Activated CD8-positive, alpha-beta T cell treated with anti-CD3 and anti-CD28 coated beads, Interleukin-2, amount 10 ng/mL, durations not matched to agents 7 days and 5 days (primary cell): ENCODE measurements around the gene ARHGAP19. TPM values are rescaled to one million over a fixed set of nuclear protein-coding genes. Genes with fewer than 3 reads are reported as not detected.

ENCODE experiments used
- ATAC-seq: fragments of 150-1000 bp; cut with Tn5 transposase; one replicate; pipeline ENCODE4 v1.10.0; 2021; ENCODE audit warnings: moderate library complexity
- CTCF ChIA-PET: fragments of 350-600 bp; sonication (Branson Sonifier 250); formaldehyde crosslinking; loops from one replicate; lab custom pipeline; 2021; ENCODE audit warnings: antibody characterized with exemption; lab: Charles Lee
- POLR2A ChIA-PET: fragments of 350-600 bp; sonication (Branson Sonifier 250); formaldehyde crosslinking; loops from one replicate; lab custom pipeline; 2021; ENCODE audit warnings: antibody characterized with exemption; lab: Charles Lee
- DNase-seq: peaks from one replicate; pipeline ENCODE4 v3.0.0-alpha.2; 2020
- H3K27ac Mint-ChIP-seq: one replicate; pipeline ENCODE4 v1.8.0; 2021; ENCODE audit warnings: mild to moderate bottlenecking, mixed read lengths
- H3K27me3 Mint-ChIP-seq: one replicate; pipeline ENCODE4 v1.8.0; 2021; ENCODE audit warnings: low read depth, mixed read lengths
- H3K36me3 Mint-ChIP-seq: one replicate; pipeline ENCODE4 v1.8.0; 2021; ENCODE audit warnings: low read depth, mixed read lengths
- H3K4me1 Mint-ChIP-seq: one replicate; pipeline ENCODE4 v1.8.0; 2021; ENCODE audit warnings: low read depth, mixed read lengths
- H3K4me3 Mint-ChIP-seq: one replicate; pipeline ENCODE4 v1.8.0; 2021; ENCODE audit warnings: mild to moderate bottlenecking, mixed read lengths
- H3K9me3 Mint-ChIP-seq: one replicate; pipeline ENCODE4 v1.8.0; 2022; ENCODE audit warnings: mixed read lengths; ENCODE audit not compliant: insufficient read depth
- total RNA-seq, 2 experiments: library from RNA; stranded (reverse); gene quantifications; one replicate each; pipeline ENCODE4 v1.2.3, GENCODE V29; 2021

ARHGAP19 gene
- 10 to 100 TPM; 42.6 to 51.2 TPM for total RNA-seq

DNA sequence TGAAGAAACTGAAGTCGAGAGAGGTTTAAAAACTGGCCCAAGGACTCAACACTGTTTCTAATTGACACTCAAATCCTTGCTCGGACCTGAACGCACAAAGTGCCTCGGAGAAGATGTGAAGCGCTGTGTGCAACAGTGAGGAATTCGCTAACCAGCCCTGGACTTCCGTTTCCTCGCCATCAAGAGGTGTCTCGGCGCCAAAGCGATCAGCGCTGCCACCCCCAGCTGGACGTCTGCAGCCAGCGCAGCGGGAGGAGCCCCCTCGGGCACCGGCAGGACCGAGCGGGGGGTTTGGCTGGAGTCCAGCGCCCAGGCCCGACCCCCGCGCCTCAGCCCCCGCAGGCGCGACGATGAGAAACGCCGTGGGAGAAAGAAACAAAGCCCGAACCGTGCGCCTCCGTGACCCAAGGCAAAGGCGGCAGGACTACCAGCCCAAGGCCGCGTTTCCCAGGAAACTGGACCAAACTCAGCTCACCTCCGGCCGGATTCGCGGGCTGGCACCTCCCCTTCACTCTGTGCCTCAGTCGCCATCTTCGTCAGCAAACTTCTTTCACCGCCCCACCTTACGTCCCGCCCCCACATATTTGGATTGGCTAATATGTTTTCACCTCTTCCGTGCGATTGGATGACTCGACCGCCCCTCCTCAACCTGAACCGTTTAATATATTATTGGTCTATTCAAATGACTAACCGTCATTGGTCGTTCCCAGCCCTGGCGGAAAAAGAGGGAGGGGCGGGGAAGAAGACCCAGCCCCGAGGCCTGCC, at the start of gene ARHGAP19:
Gene ARHGAP19, minus strand, starts transcription at position 541 of the 765 bp plus-strand sequence. Its CDS starts 10 bp downstream, at position 531.
- ChIA-PET POLR2A (interaction anchor here (1.2 to 1.6 kb wide), 2 partner anchors 36 to 42 kb away, joined by 3 to 5 read pairs; partner anchors contain the start of gene FRAT2), CTCF (interaction anchor here (0.6 to 1.5 kb wide), 6 partner anchors 13 to 254 kb away, joined by 3 to 9 read pairs (median 3); partner anchors contain the start of gene FRAT1)
- ATAC-seq (peak; percentile 99), DNase-seq (peak; percentile 98)
- H3K9me3 Mint-ChIP-seq = no peaks in the 10 kb centered on the region
- no peaks in the 10 kb centered on the region for H3K27me3 Mint-ChIP-seq
- H3K4me3 Mint-ChIP-seq = peak within 1 kb of the TSS; percentile 83
- peaks cover 19% of the 10 kb centered on the region for H3K36me3 Mint-ChIP-seq
- peak within 1 kb of the TSS; percentile 86 for H3K27ac Mint-ChIP-seq
- peaks cover 23% of the 10 kb centered on the region for H3K4me1 Mint-ChIP-seq

DNA sequence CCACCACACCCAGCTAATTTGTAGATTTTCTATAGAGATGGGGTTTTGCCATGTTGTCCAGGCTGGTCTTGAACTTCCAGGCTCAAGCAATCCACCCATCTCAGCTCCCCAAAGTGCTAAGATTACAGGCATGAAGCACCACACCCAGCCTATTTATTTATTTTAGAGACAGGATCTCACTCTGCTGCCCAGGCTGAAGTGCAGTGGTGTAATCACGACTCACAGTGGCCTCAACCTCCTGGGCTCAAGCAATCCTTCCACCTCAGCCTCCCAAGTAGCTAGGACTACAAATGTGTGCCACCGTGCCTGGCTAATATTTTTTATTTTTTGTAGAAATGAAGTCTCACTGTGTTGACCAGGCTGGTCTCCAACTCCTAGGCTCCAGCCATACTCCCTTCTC, 49.0 kb upstream of the ARHGAP19 start:
- no peaks in the 10 kb centered on the region for H3K4me1 Mint-ChIP-seq
- no peaks in the 10 kb centered on the region for H3K9me3 Mint-ChIP-seq
- H3K36me3 Mint-ChIP-seq = no peaks in the 10 kb centered on the region
- POLR2A ChIA-PET = interaction anchor here (1.5 kb wide), 1 partner anchor 22 kb away, joined by 4 read pairs; the partner anchor contains the start of gene FRAT1
- CTCF ChIA-PET = interaction anchor here (1.5 to 1.6 kb wide), 2 partner anchors 8 to 304 kb away, joined by 3 to 5 read pairs; no protein-coding TSS in a partner anchor
- DNase-seq (no peak), ATAC-seq (no peak)
- H3K4me3 Mint-ChIP-seq = no peak overlapping the region
- H3K27me3 Mint-ChIP-seq = peaks cover 32% of the 10 kb centered on the region
- no peak overlapping the region for H3K27ac Mint-ChIP-seq

- peaks cover 33% of the 10 kb centered on the region for H3K27me3 Mint-ChIP-seq
- no peak overlapping the region for H3K4me3 Mint-ChIP-seq
- H3K4me1 Mint-ChIP-seq = peaks cover 10% of the 10 kb centered on the region
- ChIA-PET CTCF (no interaction called here), POLR2A (no interaction called here)
- DNase-seq = no peak
- H3K27ac Mint-ChIP-seq = no peak overlapping the region
- peaks cover 6% of the 10 kb centered on the region for H3K36me3 Mint-ChIP-seq
- no peak for ATAC-seq
- no peaks in the 10 kb centered on the region for H3K9me3 Mint-ChIP-seq
Observed at GRCh38 chr10:97338041-97338440, 45.6 kb upstream of the ARHGAP19 start.

DNA sequence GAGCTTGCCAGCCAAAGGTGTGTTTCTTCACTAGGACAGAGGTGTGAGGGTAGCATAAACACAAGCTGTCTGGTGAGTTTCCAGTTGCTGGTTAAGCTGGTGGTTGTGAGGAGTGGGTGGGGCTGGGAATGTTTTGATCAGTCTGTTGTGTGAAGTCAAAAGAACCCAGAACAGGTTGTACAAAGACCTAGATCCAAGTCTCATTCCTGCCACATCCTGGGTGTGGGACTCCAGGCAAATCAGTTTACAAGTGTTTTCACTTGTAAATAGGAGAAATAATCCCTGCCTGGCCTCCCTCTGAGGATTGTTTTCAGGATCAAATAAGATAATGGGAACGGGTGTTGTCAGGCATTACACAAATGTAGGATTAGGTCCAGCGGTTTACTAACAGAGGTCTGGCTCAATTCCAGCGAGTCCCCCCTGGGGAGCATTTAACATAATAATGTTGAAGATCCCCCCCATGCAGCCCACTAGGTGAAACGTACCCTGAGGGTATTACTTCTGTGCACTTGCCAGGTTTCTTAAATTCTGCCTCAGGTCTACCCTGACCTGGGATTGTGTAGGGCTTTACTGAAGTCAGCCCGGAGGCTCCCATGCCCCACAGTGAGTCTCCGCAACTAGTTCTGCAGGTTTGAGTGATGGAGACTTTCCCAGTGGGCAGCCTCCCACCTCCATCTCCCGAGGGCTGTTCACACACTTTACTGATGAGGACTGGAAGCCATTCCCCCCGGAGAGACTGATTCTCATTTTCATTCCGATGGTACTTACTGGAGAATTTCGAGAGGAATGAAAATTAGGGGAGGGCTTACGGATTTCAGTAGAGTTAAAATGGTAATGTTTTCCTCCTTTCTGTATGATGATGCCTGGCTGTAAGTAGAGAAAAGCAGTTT, 44.8 kb upstream of the ARHGAP19 start:
- no peak for ATAC-seq
- H3K27me3 Mint-ChIP-seq = peaks cover 33% of the 10 kb centered on the region
- no peak for DNase-seq
- peaks cover 14% of the 10 kb centered on the region for H3K36me3 Mint-ChIP-seq
- no peak overlapping the region for H3K4me3 Mint-ChIP-seq
- ChIA-PET CTCF (no interaction called here), POLR2A (no interaction called here)
- H3K4me1 Mint-ChIP-seq = peaks cover 19% of the 10 kb centered on the region
- H3K27ac Mint-ChIP-seq = no peak overlapping the region
- H3K9me3 Mint-ChIP-seq = no peaks in the 10 kb centered on the region

DNA sequence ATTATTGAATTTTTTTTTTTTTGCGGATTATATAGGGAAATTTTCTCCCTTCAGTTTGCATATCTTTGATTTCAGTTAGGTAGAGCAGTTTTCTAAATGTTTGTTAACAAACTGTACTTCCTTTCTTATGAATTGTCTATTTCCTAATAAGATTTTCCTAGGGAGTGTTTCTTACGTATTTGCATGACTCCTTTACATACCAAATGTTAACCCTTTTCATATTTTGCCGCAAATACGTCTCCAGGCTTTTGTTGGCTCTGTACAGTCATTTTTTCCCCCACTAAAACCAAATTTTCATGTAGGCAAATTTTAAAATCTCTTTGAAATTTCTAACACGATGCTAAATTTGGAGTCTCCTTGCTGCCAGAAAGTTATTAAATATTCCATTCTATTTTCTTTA, 44.0 kb upstream of the ARHGAP19 start:
- Mint-ChIP-seq H3K27me3 (peaks cover 28% of the 10 kb centered on the region), H3K9me3 (no peaks in the 10 kb centered on the region), H3K27ac (no peak overlapping the region), H3K36me3 (peaks cover 17% of the 10 kb centered on the region), H3K4me1 (peaks cover 24% of the 10 kb centered on the region), H3K4me3 (no peak overlapping the region)
- ChIA-PET POLR2A (no interaction called here), CTCF (no interaction called here)
- no peak for ATAC-seq
- no peak for DNase-seq

DNA sequence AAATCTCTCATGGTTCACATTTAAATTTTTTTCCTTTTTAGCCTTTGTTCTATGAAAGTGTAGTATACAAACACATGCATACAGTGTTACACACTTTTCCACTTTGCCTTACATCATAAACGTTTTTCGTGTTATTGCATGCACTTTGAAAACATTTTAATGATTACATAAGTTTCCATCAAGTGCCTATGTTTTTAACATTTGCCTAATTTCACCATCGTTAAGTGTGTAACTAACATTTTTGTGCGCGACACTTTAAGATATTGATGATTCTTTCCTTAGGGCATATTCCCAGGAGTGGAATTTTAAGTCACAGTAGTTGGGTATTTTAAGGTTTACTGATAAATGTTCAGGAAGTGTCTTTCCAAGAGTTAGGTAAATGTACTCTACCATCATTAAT, 43.6 kb upstream of the ARHGAP19 start:
- Mint-ChIP-seq H3K4me1 (peaks cover 28% of the 10 kb centered on the region), H3K4me3 (peak overlapping the region; percentile 42), H3K9me3 (no peaks in the 10 kb centered on the region), H3K27me3 (peaks cover 28% of the 10 kb centered on the region), H3K36me3 (peaks cover 21% of the 10 kb centered on the region), H3K27ac (peak overlapping the region; percentile 63)
- CTCF ChIA-PET = no interaction called here
- POLR2A ChIA-PET = no interaction called here
- DNase-seq (no peak), ATAC-seq (no peak)

DNA sequence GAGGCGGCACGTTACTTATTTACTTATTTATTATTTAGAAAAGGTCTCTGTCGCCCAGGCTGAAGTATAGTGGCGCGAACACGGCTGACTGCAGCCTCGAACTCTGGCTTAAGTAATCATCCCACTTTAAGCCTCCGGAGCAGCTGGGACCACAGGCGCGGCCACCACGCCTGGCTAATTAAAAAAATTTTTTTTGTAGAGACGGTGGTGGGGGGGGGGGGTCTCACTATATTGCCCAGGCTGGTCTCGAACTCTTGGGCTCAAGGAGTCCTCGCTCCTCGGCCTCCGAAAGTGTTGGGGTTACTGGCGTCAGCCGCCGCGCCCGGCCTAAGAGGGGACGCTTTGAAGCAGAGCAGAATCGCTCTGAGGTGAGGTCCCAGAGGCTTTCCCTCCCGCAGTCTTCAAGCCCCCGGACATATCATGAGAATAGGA, 42.8 kb upstream of the ARHGAP19 start:
- ATAC-seq (no peak), DNase-seq (no peak)
- Mint-ChIP-seq H3K36me3 (peaks cover 21% of the 10 kb centered on the region), H3K9me3 (no peaks in the 10 kb centered on the region), H3K27me3 (peaks cover 28% of the 10 kb centered on the region), H3K4me1 (peaks cover 28% of the 10 kb centered on the region), H3K27ac (peak overlapping the region; percentile 25), H3K4me3 (peak overlapping the region; percentile 75)
- ChIA-PET CTCF (no interaction called here), POLR2A (no interaction called here)

DNA sequence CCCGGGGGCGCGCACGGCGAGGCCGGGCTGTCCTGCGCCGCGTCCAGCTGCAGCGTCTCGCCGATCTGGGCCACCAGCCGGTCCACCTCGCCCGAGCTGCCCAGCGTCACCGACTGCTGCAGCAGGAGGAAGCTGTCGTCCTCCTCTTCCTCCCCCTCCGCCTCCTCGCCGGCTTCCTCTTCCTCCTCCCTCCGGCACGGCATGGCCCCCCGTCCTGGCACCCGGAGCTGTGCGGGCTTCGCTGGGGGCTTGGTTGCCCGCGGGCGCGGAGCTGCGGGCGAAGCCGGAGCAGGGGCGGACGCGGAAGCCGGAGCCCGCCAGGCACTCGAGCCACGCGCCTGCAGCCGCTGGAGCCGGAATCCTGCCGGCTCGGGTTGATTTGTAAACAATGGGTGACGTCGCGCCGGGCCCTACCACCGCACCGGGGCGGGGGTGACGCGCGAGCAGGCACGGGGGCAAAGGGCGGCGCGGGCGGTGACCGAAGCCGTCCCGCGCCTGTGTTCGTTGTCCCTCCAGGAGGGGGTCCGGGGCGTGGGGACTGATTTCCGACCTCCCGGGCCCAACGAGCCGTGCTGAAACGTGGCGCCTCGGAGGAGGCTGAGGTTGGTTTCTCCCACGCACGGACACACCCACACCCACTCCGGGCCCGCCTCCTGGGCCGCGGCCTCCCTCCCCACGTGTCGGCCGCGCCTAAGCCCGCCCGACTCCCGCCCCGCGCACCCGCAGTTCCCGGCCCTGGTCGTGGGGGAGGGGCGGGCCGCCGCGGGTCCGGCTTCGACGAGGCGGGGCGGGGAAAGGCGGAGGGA, 42.1 kb upstream of the ARHGAP19 start, which contains the start of gene FRAT2:
Gene FRAT2, minus strand, starts transcription at position 360 of the 806 bp plus-strand sequence. Its CDS starts 157 bp downstream, at position 203.
- peak within 1 kb of the TSS; percentile 93 for H3K27ac Mint-ChIP-seq
- H3K9me3 Mint-ChIP-seq = no peaks in the 10 kb centered on the region

DNA sequence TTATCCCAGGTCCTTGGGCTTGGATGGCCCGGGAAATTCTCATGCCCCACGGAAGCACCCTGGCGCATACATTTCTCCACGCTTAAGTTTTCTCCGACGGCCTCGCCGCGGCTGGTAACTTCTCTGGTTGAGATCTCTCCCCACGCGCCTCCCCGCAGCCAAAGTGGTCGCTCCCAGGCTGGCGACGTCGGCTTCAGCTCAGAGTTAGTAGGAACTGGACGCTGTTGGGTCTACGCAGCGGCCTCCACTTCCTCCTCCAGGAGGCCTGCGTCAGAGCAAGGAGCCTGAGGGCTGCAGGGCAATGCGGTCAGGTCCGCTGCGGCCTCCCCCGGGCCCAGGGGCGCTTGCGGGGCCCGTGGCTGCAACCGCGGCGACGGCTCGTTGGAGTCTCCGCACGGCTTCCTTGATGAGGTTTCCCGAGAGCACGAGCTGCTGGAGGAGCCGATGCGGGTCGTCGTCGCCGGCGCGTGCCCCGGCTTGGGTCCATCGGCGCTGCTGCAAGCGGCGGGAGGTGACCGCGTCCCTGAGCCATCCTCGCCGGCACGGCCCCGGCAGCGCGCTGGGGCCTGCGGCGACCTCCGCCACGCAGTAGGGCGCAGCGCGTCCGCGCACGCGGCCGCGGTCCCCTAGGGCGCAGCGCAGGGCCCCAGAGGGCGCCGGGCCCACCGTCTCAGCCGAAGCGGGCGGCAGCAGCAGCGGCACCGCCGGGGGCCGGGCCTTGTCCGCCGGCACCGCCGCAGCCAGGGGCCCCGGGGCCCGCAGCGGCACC, 41.3 kb upstream of the ARHGAP19 start:
- POLR2A ChIA-PET = interaction anchor here (0.9 to 5.0 kb wide), 8 partner anchors 8 to 67 kb away, joined by 3 to 46 read pairs (median 4); partner anchors contain the start of genes ARHGAP19, FRAT1 and RRP12
- Mint-ChIP-seq H3K4me3 (peak overlapping the region; percentile 75), H3K4me1 (peaks cover 34% of the 10 kb centered on the region), H3K27ac (peak overlapping the region; percentile 91), H3K9me3 (no peaks in the 10 kb centered on the region), H3K27me3 (peaks cover 22% of the 10 kb centered on the region), H3K36me3 (peaks cover 27% of the 10 kb centered on the region)
- ATAC-seq (peak; percentile 42), DNase-seq (peak; percentile 53)
- CTCF ChIA-PET = interaction anchor here (0.6 to 3.7 kb wide), 11 partner anchors 7 to 261 kb away, joined by 3 to 24 read pairs (median 5); partner anchors contain the start of genes ARHGAP19 and FRAT1

More for the DNA sequence above, 42.1 kb upstream of the ARHGAP19 start, which contains the start of gene FRAT2:
- peaks cover 28% of the 10 kb centered on the region for H3K27me3 Mint-ChIP-seq
- POLR2A ChIA-PET = interaction anchor here (0.9 to 5.0 kb wide), 7 partner anchors 9 to 66 kb away, joined by 3 to 46 read pairs (median 5); partner anchors contain the start of genes ARHGAP19, FRAT1 and RRP12
- H3K36me3 Mint-ChIP-seq = peaks cover 24% of the 10 kb centered on the region
- H3K4me3 Mint-ChIP-seq = peak within 1 kb of the TSS; percentile 75
- DNase-seq (peak; percentile 89), ATAC-seq (peak; percentile 89)
- CTCF ChIA-PET = interaction anchor here (0.7 kb wide), 1 partner anchor 15 kb away, joined by 3 read pairs; no protein-coding TSS in a partner anchor
- H3K4me1 Mint-ChIP-seq = peaks cover 32% of the 10 kb centered on the region

- ATAC-seq (peak; percentile 5), DNase-seq (no peak)
- H3K27ac Mint-ChIP-seq = peak overlapping the region; percentile 91
- ChIA-PET POLR2A (interaction anchor here (1.0 to 5.0 kb wide), 6 partner anchors 11 to 68 kb away, joined by 3 to 46 read pairs (median 4); partner anchors contain the start of genes FRAT1 and RRP12), CTCF (interaction anchor here (0.7 to 3.7 kb wide), 14 partner anchors 8 to 260 kb away, joined by 3 to 24 read pairs (median 4); partner anchors contain the start of genes ARHGAP19 and FRAT1)
- H3K9me3 Mint-ChIP-seq = no peaks in the 10 kb centered on the region
- peaks cover 22% of the 10 kb centered on the region for H3K27me3 Mint-ChIP-seq
- H3K4me3 Mint-ChIP-seq = peak overlapping the region; percentile 75
- peaks cover 34% of the 10 kb centered on the region for H3K4me1 Mint-ChIP-seq
- peaks cover 27% of the 10 kb centered on the region for H3K36me3 Mint-ChIP-seq
Observed at GRCh38 chr10:97333351-97333600, 40.8 kb upstream of the ARHGAP19 start.
